Central memory CD8-positive, alpha-beta T cell (primary cell): Measurements from ENCODE around the gene TMEM132D.

Source experiments
- ATAC-seq: fragments of 150-1000 bp; cut with Tn5 transposase; replicated peaks from 2 replicates; pipeline ENCODE4 v1.10.0; 2022; ENCODE audit warnings: mild to moderate bottlenecking, moderate FRiP score, moderate number of reproducible peaks; ENCODE audit not compliant: poor library complexity, severe bottlenecking; ENCODE audit errors: extremely low read depth
- DNase-seq, 2 donors: peaks; one replicate each; pipeline ENCODE4 v3.0.0; 2021; ENCODE audit warnings: low spot score in 2 of 2
- H3K27ac Mint-ChIP-seq: one replicate; pipeline ENCODE4 v1.8.0; 2022; ENCODE audit warnings: low read depth, mild to moderate bottlenecking, moderate library complexity, mixed read lengths
- H3K27me3 Mint-ChIP-seq: one replicate; pipeline ENCODE4 v1.8.0; 2022; ENCODE audit warnings: mixed read lengths
- H3K36me3 Mint-ChIP-seq: one replicate; pipeline ENCODE4 v1.8.0; 2022; ENCODE audit warnings: mild to moderate bottlenecking, moderate library complexity, mixed read lengths; ENCODE audit not compliant: insufficient read depth
- H3K4me1 Mint-ChIP-seq: one replicate; pipeline ENCODE4 v1.8.0; 2022; ENCODE audit warnings: mixed read lengths
- H3K4me3 Mint-ChIP-seq: one replicate; pipeline ENCODE4 v1.8.0; 2022; ENCODE audit warnings: mild to moderate bottlenecking, moderate library complexity, mixed read lengths
- H3K9me3 Mint-ChIP-seq: one replicate; pipeline ENCODE4 v1.8.0; 2022; ENCODE audit warnings: mixed read lengths

TMEM132D gene

DNA sequence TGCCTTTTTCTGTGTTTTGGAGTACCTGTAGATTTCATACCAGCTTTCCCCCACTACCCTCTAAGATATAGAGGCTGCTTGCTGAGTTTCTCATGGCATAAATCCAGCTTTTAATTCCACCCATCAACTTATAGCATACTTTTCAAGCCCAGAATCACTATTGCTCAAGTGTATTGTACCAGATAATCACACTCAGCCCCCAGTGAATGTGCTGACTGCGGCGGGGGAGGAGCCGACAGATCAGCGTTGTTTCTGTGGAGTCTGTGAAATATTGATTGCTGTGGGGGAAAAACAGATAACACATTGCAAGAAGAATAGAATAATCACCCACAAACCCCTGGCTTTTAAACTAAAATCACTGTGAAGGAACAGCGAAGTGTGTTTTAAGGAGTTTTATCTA is 296.1 kb downstream of the TMEM132D start:
- Mint-ChIP-seq H3K4me3 (no peak overlapping the region), H3K27me3 (no peaks in the 10 kb centered on the region), H3K9me3 (no peaks in the 10 kb centered on the region), H3K36me3 (no peaks in the 10 kb centered on the region), H3K4me1 (no peaks in the 10 kb centered on the region), H3K27ac (no peak overlapping the region)
- no peak for DNase-seq
- ATAC-seq, result no peak

DNA sequence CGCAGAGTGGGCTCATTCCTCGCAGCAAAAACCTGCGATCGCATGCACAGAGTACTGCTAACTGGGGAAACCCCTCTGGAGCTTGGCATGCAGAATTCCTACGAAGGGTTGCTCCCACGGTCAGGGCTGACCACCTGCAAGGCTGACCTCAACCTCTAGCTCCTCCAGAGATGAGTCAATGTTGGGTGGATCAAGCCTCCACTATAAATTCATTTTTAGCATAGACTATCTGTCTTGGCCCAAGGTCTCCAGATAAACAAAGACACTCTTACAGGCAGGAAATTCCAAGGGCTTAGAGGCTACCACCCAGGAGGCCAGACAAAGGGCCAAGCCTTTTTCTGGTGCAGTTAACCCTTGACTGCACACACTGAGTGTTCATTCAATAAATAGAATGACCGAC is 296.5 kb downstream of the TMEM132D start:
- no peak overlapping the region for H3K4me3 Mint-ChIP-seq
- DNase-seq (no peak), ATAC-seq (no peak)
- H3K4me1 Mint-ChIP-seq, result no peaks in the 10 kb centered on the region
- H3K9me3 Mint-ChIP-seq, result no peaks in the 10 kb centered on the region
- H3K27ac Mint-ChIP-seq, result no peak overlapping the region
- no peaks in the 10 kb centered on the region for H3K27me3 Mint-ChIP-seq
- no peaks in the 10 kb centered on the region for H3K36me3 Mint-ChIP-seq

DNA sequence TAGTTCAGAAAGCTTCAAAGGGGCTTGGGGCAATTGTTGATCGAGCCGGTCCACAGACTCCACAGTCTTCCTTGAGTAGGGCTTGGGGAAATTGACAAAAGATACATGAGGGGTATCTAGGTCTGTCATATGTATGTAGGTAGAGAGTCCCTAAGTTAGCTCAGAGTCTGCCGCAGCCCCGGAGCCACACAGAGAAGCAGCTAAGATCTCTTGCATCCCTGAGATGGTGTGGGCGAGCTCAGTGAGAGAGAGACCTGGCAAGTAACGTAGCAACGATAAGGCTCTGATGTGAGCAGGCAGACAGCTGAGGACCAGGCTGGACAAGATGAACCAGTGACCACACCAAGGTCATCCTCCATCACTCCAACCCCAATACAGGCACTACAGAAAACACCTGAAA is 297.6 kb downstream of the TMEM132D start:
- DNase-seq (no peak), ATAC-seq (no peak)
- no peak overlapping the region for H3K27ac Mint-ChIP-seq
- no peaks in the 10 kb centered on the region for H3K27me3 Mint-ChIP-seq
- no peaks in the 10 kb centered on the region for H3K9me3 Mint-ChIP-seq
- no peaks in the 10 kb centered on the region for H3K4me1 Mint-ChIP-seq
- no peaks in the 10 kb centered on the region for H3K36me3 Mint-ChIP-seq
- H3K4me3 Mint-ChIP-seq, result no peak overlapping the region

DNA sequence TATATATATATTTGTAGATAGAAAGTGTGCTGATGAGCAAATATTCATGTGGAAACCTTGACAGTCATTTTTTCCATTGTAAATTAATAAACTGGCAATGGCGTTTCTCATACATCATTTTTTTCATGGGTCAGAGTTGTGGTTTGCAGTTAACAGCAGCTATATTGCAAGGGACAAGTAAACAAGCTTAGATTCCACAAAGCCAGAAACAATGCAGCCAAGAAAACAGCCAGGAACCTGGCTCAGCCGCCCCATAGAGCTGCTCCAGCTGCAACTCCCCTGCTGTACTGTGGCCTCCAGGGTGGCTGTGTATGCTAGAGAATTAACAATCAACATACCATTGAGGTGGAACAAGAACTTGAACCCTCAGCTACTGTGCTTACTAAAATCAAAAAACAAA is 298.2 kb downstream of the TMEM132D start:
- ATAC-seq (no peak), DNase-seq (no peak)
- no peaks in the 10 kb centered on the region for H3K36me3 Mint-ChIP-seq
- no peaks in the 10 kb centered on the region for H3K27me3 Mint-ChIP-seq
- H3K27ac Mint-ChIP-seq, result no peak overlapping the region
- H3K9me3 Mint-ChIP-seq, result no peaks in the 10 kb centered on the region
- no peak overlapping the region for H3K4me3 Mint-ChIP-seq
- no peaks in the 10 kb centered on the region for H3K4me1 Mint-ChIP-seq

DNA sequence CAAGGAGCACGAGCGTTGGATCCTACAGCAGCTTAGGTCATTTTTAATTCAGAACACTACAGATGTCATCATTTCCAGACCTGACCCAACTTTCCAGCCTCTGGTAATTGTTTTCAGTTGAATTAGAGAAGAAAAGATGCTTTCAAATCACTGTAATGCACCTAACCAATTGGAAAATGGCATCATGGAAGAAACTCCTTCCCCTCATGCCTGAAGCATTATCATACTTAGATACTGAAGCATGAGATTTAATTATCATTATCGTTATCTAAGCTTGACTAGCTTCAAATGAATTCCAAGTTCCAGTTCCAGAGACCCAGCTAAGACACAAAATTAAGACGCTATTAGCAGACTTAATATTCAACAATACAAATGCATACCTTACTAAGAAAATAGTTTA is 299.3 kb downstream of the TMEM132D start:
- no peak overlapping the region for H3K27ac Mint-ChIP-seq
- ATAC-seq (no peak), DNase-seq (no peak)
- H3K27me3 Mint-ChIP-seq, result no peaks in the 10 kb centered on the region
- H3K4me3 Mint-ChIP-seq, result no peak overlapping the region
- H3K4me1 Mint-ChIP-seq, result no peaks in the 10 kb centered on the region
- no peaks in the 10 kb centered on the region for H3K36me3 Mint-ChIP-seq
- no peaks in the 10 kb centered on the region for H3K9me3 Mint-ChIP-seq

DNA sequence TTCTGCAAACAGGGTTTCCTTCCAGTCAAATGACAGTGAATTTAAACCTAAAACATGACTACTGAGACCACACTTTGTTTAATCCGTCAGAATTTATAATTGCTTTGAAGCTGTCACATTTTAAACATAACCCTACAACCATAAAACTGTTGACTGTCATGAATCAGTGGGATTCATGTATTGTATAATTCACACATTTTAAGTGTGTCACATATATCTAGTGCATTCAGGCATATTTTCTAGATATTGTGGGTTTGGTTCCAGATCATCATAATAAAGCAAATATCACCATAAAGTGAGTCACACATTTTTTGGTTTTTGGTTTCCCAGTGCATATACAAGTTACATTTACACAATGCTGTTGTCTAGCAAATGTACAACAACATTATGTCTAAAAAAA is 304.4 kb downstream of the TMEM132D start:
- DNase-seq (no peak), ATAC-seq (no peak)
- Mint-ChIP-seq H3K27ac (no peak overlapping the region), H3K27me3 (no peaks in the 10 kb centered on the region), H3K36me3 (no peaks in the 10 kb centered on the region), H3K9me3 (no peaks in the 10 kb centered on the region), H3K4me3 (no peak overlapping the region), H3K4me1 (no peaks in the 10 kb centered on the region)

DNA sequence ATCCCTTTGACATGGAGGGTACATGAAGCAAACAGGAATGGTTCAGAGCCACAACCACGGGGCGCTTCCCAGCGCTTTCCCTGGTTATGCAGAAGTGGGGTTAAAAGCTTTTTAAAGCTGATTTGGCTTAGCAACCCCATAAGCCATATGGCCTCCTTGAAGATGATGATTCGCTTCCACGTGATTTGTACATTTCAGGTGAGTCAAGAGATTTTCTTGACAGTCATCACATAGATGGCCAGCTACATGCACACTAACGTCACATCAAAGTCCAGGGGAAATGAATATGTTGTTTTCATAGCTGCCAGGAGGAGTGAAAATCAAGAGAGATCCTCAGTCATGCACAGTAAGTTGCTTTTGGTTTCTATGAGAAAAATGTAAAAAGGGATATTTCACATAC is 309.7 kb downstream of the TMEM132D start:
- peaks cover 7% of the 10 kb centered on the region for H3K9me3 Mint-ChIP-seq
- no peaks in the 10 kb centered on the region for H3K36me3 Mint-ChIP-seq
- H3K4me1 Mint-ChIP-seq, result no peaks in the 10 kb centered on the region
- no peak for ATAC-seq
- no peaks in the 10 kb centered on the region for H3K27me3 Mint-ChIP-seq
- no peak overlapping the region for H3K27ac Mint-ChIP-seq
- DNase-seq, result no peak
- H3K4me3 Mint-ChIP-seq, result no peak overlapping the region

DNA sequence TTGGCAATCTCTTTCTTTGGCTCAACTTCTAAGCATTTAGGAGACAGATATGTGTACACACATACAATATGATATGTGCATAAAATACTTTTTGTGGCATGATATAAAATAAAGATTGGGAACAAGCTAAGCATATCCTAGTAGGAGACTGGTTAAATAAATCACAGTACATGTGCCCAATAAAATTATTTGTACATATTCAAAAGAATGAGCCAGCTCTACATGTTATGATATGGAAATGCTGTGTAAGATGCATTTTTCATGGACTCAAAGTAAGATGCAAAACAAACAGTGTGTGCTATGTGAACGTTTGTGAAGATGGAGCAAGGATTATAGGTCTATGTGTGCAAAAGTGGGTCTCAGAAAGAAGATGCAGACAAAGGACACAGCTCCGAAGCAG is 311.4 kb downstream of the TMEM132D start:
- Mint-ChIP-seq H3K27me3 (no peaks in the 10 kb centered on the region), H3K36me3 (no peaks in the 10 kb centered on the region), H3K4me3 (no peak overlapping the region), H3K9me3 (peaks cover 7% of the 10 kb centered on the region), H3K4me1 (no peaks in the 10 kb centered on the region), H3K27ac (no peak overlapping the region)
- DNase-seq, result no peak
- ATAC-seq, result no peak

DNA sequence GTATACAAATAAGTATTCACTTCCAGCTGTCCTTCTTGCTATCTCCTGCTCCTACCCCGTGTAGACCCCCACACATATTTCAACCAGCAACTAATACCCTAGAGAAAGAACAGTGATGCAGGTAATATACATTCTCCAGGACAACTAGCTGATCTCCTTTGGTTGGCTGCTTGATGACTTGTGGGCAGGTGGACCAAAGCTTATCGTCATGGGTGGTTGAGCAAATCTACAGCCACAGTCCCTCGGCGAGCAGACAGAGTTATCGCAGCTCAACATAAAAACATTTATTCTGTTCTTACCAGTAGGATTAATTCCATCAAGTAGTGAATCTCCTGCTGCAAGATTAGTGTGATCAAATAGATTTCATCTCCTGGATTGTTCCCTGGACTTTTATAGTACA is 314.3 kb downstream of the TMEM132D start:
- Mint-ChIP-seq H3K4me1 (no peaks in the 10 kb centered on the region), H3K9me3 (peaks cover 7% of the 10 kb centered on the region), H3K36me3 (no peaks in the 10 kb centered on the region), H3K27me3 (no peaks in the 10 kb centered on the region), H3K4me3 (no peak overlapping the region), H3K27ac (no peak overlapping the region)
- DNase-seq (no peak), ATAC-seq (no peak)

DNA sequence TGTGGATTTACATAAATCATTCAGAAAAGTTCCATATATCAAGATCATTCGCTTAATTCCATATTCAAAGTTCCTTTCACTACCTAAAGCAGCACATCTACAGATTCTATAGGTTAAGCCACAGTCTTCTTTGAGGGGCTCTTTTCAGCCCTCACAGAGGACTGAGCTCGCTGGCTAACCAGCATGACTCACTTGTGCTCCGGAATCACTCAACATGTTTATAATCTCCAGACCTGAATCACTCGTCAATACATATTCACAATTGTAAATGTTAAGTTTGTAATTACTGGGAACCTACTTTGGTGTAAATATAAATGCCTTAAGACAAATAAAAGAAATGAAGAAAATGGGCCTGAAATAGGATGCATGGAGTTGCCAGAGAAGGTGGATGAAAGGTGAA is 315.7 kb downstream of the TMEM132D start:
- Mint-ChIP-seq H3K27ac (no peak overlapping the region), H3K27me3 (no peaks in the 10 kb centered on the region), H3K9me3 (peaks cover 7% of the 10 kb centered on the region), H3K4me1 (no peaks in the 10 kb centered on the region), H3K4me3 (no peak overlapping the region), H3K36me3 (no peaks in the 10 kb centered on the region)
- DNase-seq (no peak), ATAC-seq (no peak)

DNA sequence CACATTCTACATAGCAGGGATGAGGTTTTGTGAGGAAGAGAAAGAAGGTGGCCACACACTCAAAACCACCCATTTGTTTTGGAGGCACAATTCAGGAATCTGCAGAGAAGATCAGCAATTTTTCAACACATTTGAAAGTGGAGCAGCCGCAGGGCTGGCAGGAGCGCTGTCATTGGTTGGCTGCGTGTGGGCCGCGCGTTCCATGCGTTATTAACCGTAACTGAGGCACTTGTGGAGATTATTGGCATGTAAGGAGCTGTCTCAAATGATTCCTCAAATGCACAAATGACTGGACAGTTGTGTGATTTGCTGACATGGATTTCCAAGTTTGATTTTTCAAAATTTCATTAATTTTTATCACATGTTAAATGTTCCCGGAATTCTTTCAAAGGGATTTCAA is 318.5 kb downstream of the TMEM132D start:
- DNase-seq (no peak), ATAC-seq (no peak)
- Mint-ChIP-seq H3K4me1 (no peaks in the 10 kb centered on the region), H3K27ac (no peak overlapping the region), H3K36me3 (no peaks in the 10 kb centered on the region), H3K9me3 (peaks cover 7% of the 10 kb centered on the region), H3K4me3 (no peak overlapping the region), H3K27me3 (no peaks in the 10 kb centered on the region)

DNA sequence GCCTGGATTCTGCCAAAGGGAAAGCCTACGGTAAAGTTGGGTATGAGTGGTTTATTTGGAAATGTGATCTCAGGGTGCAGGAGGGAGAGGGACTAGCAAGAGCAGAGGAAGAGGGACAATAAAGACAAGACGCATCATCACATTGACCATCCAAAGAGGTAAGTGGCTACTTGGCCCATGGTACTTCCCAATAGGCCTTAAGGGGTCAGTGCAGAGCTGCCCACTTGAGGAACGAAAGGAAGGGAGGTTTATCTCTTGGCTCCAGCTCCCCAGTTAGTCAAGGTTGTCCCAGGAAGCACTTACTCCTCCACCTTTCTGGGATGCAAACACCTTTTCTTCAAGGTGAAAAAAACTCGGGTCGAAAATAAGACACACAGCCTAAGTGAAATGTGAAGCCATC is 323.9 kb downstream of the TMEM132D start:
- H3K27ac Mint-ChIP-seq, result no peak overlapping the region

DNA sequence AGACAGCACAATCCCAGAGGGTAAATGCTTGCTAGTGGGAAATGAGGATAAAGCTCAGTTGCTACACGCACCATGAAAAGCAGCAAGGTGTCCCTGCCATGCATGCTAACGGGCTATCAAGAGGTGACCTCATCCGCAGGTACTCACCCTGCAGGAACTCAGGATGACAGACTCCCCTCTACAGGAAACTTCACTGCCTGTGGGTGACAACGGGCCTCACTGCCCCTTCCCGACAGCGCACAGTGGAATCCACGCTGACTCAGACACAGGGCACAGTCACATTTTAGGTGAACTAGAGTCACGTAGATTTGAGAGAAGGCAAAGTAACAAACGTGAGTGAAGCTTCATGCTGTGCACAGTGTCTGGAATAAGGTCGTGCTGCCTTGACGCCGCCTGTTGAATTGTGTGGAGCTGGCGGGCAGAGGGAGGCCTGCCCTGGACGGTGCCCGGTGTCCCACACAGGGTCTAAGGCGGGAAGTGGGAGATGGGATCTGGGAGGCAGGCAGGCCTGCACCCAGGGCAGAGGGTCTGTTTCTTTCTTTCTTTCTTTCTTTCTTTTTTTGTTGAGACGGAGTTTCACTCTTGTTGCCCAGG is 331.8 kb downstream of the TMEM132D start:
- no peaks in the 10 kb centered on the region for H3K4me1 Mint-ChIP-seq
- no peak overlapping the region for H3K4me3 Mint-ChIP-seq
- no peak for ATAC-seq
- H3K27ac Mint-ChIP-seq, result no peak overlapping the region
- DNase-seq, result no peak
- no peaks in the 10 kb centered on the region for H3K27me3 Mint-ChIP-seq
- no peaks in the 10 kb centered on the region for H3K9me3 Mint-ChIP-seq
- H3K36me3 Mint-ChIP-seq, result no peaks in the 10 kb centered on the region

More for the DNA sequence above, 323.9 kb downstream of the TMEM132D start:
- Mint-ChIP-seq H3K4me3 (no peak overlapping the region), H3K36me3 (no peaks in the 10 kb centered on the region), H3K27me3 (no peaks in the 10 kb centered on the region), H3K4me1 (no peaks in the 10 kb centered on the region), H3K9me3 (no peaks in the 10 kb centered on the region)
- no peak for ATAC-seq
- no peak for DNase-seq
